GM12801 (cell line): Measurements from ENCODE around the gene ILK.

Experiments
- CTCF ChIP-seq: IDR thresholded peaks from one replicate; pipeline ENCODE4 v1.5.1; 2011; ENCODE audit warnings: control low read depth; ENCODE audit not compliant: insufficient read length; ENCODE audit errors: extremely low read depth

ILK gene

GRCh38 chr11:6620636-6621035 lies 17.1 kb downstream of the ILK start:
- no peak for TF ChIP-seq CTCF

GRCh38 chr11:6621711-6622211 lies 18.2 kb downstream of the ILK start:
- no peak for TF ChIP-seq CTCF

GRCh38 chr11:6622261-6623171 lies 18.9 kb downstream of the ILK start:
- no peak for TF ChIP-seq CTCF

GRCh38 chr11:6623391-6624363 lies 20.1 kb downstream of the ILK start:
- no peak for TF ChIP-seq CTCF

- TF ChIP-seq CTCF = no peak
Observed at GRCh38 chr11:6625156-6625831, 21.7 kb downstream of the ILK start.

- TF ChIP-seq CTCF = no peak
Observed at GRCh38 chr11:6625832-6626420, 22.4 kb downstream of the ILK start.
